Thoracic aorta (tissue), 2 donors: ENCODE measurements around the gene FAM219B. TPM values are rescaled to one million over a fixed set of nuclear protein-coding genes. Genes with fewer than 3 reads are reported as not detected.
A peak's percentile ranks its signal among the peaks of the same experiment; 100 is the strongest.

ENCODE experiments used
- ATAC-seq: fragments of 150-250 bp; one replicate; pipeline ENCODE4 v1.8.0; 2017; ENCODE audit warnings: low read depth; ENCODE audit not compliant: insufficient number of reproducible peaks, low FRiP score
- DNase-seq: peaks from one replicate; pipeline ENCODE4 v3.0.0-alpha.2; 2020; ENCODE audit warnings: low spot score
- H3K27ac ChIP-seq, 2 donors: fragments of 200-600 bp; sonication (generic); 1 replicate in 1 of 2; 2 replicates in 1 of 2; pipeline ENCODE4 v1.5.1; 2016; ENCODE audit warnings: mild to moderate bottlenecking in 2 of 2, moderate library complexity in 2 of 2
- H3K27me3 ChIP-seq: fragments of 200-600 bp; sonication (generic); replicated peaks from 2 replicates; pipeline ENCODE4 v1.6.0; 2016; ENCODE audit warnings: mild to moderate bottlenecking; ENCODE audit not compliant: insufficient read depth
- H3K36me3 ChIP-seq: fragments of 200-600 bp; sonication (generic); one replicate; pipeline ENCODE4 v1.5.1; 2016
- H3K4me1 ChIP-seq, 2 donors: fragments of 200-600 bp; sonication (generic); 1 replicate in 1 of 2; 2 replicates in 1 of 2; pipeline versions ENCODE4 v1.5.1 to v1.6.0; 2016; ENCODE audit warnings: low read depth in 2 of 2, mild to moderate bottlenecking in 1 of 2; ENCODE audit not compliant: control insufficient read depth in 1 of 2
- H3K4me3 ChIP-seq: fragments of 200-600 bp; sonication (generic); 2 replicates; pipeline ENCODE4 v1.5.1; 2016; ENCODE audit warnings: mild to moderate bottlenecking
- H3K9me3 ChIP-seq: fragments of 200-600 bp; sonication (generic); 2 replicates; pipeline ENCODE4 v1.5.1; 2016
- total RNA-seq, 2 donors: library from RNA; depleted of rRNA; stranded (reverse); fragments of >200 nt; gene quantifications; one replicate each; pipeline versions ENCODE4 v1.1.0 to v1.2.3, GENCODE V29; 2016
- TF ChIP-seq, protein P1 (sequence below): fragments of 200-600 bp; sonication (generic); IDR thresholded peaks from one replicate; pipeline ENCODE4 v1.5.1; 2019; ENCODE audit warnings: antibody characterized with exemption

FAM219B gene
- total RNA-seq, 2 donors from 2014 or later: 61.1 to 85.6 TPM

DNA sequence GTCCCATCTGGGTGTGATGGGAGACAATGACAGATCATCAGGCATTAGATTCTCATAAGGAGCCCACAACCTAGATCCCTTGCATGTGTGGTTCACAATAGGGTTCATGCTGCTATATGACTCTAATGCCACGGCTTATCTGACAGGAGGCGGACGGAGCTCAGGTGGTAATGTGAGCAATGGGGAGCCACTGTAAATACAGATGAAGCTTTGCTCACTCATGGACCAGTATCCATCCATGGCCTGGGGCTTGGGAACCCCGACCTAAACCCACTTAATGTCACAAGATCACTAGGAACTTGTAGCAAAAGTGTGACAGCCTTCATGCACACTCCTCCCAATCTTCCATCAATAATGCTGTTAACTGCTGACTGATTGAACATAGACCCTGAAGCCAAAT, 2.0 kb upstream of the FAM219B start:
- DNase-seq (no peak), ATAC-seq (no peak)
- TF ChIP-seq, protein P1, sequence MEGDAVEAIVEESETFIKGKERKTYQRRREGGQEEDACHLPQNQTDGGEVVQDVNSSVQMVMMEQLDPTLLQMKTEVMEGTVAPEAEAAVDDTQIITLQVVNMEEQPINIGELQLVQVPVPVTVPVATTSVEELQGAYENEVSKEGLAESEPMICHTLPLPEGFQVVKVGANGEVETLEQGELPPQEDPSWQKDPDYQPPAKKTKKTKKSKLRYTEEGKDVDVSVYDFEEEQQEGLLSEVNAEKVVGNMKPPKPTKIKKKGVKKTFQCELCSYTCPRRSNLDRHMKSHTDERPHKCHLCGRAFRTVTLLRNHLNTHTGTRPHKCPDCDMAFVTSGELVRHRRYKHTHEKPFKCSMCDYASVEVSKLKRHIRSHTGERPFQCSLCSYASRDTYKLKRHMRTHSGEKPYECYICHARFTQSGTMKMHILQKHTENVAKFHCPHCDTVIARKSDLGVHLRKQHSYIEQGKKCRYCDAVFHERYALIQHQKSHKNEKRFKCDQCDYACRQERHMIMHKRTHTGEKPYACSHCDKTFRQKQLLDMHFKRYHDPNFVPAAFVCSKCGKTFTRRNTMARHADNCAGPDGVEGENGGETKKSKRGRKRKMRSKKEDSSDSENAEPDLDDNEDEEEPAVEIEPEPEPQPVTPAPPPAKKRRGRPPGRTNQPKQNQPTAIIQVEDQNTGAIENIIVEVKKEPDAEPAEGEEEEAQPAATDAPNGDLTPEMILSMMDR: no peak
- H3K36me3 ChIP-seq: peaks cover 12% of the 10 kb centered on the region
- no peak overlapping the region for H3K4me3 ChIP-seq
- no peaks in the 10 kb centered on the region for H3K27me3 ChIP-seq
- H3K9me3 ChIP-seq: no peaks in the 10 kb centered on the region
- H3K27ac ChIP-seq: no peak overlapping the region
- peaks cover 16 to 29% of the 10 kb centered on the region in 2 donors for H3K4me1 ChIP-seq

DNA sequence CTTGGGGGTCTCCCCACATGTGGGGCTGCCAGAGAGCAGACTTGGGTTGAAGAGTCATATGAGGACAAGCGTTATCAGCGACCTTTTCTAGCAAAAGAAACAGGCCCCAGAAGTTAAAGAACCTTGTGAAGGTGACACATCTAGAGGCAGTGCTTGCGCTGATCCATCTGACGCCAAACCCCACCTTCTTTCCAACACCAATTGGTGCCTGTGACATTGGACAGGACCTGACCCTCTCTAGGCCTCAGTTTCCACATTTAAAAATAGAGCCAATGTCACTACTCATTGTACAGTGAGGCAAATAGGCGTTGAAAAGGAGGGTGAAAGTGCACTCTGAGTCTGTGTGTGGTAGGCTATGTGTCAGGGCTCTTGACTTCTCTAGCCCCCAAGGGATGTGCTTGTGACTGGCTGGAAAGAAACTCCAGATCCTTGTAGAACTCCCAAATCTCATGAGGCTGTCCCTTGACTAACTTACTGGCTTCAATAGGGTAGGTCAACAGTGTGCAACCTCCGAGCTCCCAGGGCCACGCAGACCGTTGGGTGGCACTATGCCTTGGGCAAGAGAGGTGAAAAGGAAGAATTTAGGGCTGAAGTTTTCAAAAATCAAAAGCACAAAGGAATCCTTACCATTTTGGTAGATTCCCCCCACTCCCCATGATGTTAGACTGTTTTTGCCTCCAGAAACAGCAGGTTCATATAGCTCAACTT, 666 bp upstream of the FAM219B start:
- H3K9me3 ChIP-seq: no peaks in the 10 kb centered on the region
- H3K27ac ChIP-seq: peak overlapping the region; percentile 91
- TF ChIP-seq, protein P1: no peak
- no peaks in the 10 kb centered on the region for H3K27me3 ChIP-seq
- DNase-seq: no peak
- ATAC-seq: no peak
- H3K4me3 ChIP-seq: peak overlapping the region; percentile 94
- H3K4me1 ChIP-seq: peaks cover 16 to 29% of the 10 kb centered on the region in 2 donors
- peaks cover 20% of the 10 kb centered on the region for H3K36me3 ChIP-seq

DNA sequence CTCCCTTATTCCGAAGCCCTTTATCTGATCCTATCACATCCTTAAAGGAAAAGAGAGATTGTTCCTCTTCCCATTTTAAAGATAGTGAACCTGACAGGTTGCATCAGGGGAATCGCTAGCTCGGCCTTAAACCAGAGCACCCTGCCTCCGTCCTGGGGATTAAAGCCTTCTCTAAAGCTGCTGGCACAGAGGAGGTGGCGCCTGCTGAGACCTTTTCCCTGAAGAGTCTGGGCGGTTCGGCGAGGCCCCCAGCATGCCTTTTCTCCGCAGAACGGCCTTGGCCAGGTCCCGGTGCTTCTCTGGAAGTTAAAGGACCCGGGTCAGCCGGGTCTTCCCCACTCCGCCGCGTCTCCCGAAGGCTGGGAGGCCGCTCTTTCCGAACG, 593 bp downstream of the FAM219B start:
- DNase-seq (no peak), ATAC-seq (no peak)
- Histone ChIP-seq H3K27ac (peak overlapping the region; percentile 91), H3K9me3 (no peaks in the 10 kb centered on the region), H3K4me3 (peak overlapping the region; percentile 94), H3K4me1 (peaks cover 20 to 35% of the 10 kb centered on the region in 2 donors), H3K27me3 (no peaks in the 10 kb centered on the region), H3K36me3 (peaks cover 25% of the 10 kb centered on the region)
- TF ChIP-seq, protein P1: no peak

DNA sequence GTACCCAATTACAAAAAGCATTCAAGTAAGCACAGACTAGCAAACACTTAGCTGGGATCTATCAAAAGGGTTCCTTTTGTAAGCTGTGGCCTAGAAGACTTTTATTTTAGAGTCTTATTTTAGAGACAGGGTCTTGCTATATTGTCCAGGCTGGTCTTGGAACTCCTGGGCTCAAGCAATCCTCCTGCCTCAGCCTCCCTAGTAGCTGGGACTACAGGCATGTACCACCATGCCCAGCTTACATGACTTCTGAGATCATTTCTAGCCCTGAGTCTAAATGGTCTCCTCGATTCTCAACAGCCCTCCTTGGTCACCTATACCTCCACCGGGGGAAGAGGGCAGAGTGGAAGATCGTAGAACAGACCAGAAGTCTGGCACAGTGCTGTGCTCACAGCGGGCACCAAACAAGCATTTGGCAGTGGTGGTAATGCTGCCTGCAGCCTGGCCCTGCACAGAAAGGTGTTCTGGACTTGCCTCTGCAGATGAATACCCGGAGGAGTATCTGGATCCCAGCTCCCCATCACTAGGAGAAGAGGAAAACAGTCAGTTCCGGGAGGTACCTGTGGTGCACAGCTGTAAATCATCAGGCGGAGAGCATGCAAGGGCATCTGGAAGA, 2.4 kb downstream of the FAM219B start:
- DNase-seq: no peak

DNA sequence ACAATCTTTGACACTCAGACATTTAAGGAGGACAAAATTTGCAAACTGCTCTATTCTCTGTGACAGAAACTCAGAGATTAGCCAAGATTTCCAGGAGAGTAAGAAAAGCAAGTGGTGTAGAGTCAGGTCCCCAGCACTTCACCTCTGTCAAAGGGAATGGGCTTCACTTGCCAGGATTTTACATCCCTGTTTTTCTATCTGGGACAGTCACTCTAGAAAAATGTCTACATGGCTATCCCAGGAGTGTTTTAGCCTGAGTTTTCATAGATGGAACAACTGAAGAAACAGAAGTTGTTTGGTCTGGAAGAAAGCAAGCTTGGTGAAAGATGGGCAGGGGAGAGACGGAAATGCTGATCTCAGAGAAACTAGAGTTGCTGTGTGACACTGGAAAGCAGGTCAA, 3.0 kb downstream of the FAM219B start:
- TF ChIP-seq, protein P1: no peak
- DNase-seq (no peak), ATAC-seq (no peak)
- no peaks in the 10 kb centered on the region for H3K27me3 ChIP-seq
- no peak overlapping the region for H3K27ac ChIP-seq
- peaks cover 42% of the 10 kb centered on the region for H3K36me3 ChIP-seq
- no peaks in the 10 kb centered on the region for H3K9me3 ChIP-seq
- no peak overlapping the region for H3K4me3 ChIP-seq
- peaks cover 20 to 35% of the 10 kb centered on the region in 2 donors for H3K4me1 ChIP-seq

More for the DNA sequence above, 2.4 kb downstream of the FAM219B start:
- H3K27ac ChIP-seq: no peak overlapping the region
- peaks cover 41% of the 10 kb centered on the region for H3K36me3 ChIP-seq
- TF ChIP-seq, protein P1: no peak
- H3K4me1 ChIP-seq: peaks cover 20 to 35% of the 10 kb centered on the region in 2 donors
- no peaks in the 10 kb centered on the region for H3K9me3 ChIP-seq
- H3K27me3 ChIP-seq: no peaks in the 10 kb centered on the region
- H3K4me3 ChIP-seq: no peak overlapping the region
- ATAC-seq: no peak
